ENCODE data around the gene HLA-B. TPM values are rescaled to one million over a fixed set of nuclear protein-coding genes. Genes with fewer than 3 reads are reported as not detected.

HLA-B gene
- total RNA-seq, 1 experiment from 2014 or later, result 544 TPM

DNA sequence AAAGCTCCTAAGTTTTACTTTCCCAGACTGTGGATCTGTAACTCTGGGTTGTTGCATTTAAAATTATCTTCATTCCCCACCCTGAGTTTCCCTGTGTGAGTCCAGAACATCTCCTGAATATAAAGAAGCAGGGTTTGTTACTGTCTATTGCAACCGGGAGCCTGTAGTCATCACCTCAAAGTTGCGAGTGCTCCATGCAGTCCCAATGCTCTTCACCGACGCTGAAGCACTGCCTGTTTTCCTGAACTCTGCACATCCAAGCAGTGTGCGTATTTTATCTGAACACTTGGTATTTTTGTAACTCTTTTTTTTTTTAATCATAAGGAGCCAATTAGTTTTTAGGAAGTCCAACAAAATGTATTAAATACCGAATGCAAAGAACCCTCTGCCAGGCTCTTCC, 907 bp upstream of the HLA-B start:
- in situ Hi-C loops (cut with HindIII; ENCODE audit: low pct_unique_long_range_greater_than_20kb, low sequenced_read_pairs), result no loop called here
- DNase-seq (ENCODE audit: low read depth), result no peak

DNA sequence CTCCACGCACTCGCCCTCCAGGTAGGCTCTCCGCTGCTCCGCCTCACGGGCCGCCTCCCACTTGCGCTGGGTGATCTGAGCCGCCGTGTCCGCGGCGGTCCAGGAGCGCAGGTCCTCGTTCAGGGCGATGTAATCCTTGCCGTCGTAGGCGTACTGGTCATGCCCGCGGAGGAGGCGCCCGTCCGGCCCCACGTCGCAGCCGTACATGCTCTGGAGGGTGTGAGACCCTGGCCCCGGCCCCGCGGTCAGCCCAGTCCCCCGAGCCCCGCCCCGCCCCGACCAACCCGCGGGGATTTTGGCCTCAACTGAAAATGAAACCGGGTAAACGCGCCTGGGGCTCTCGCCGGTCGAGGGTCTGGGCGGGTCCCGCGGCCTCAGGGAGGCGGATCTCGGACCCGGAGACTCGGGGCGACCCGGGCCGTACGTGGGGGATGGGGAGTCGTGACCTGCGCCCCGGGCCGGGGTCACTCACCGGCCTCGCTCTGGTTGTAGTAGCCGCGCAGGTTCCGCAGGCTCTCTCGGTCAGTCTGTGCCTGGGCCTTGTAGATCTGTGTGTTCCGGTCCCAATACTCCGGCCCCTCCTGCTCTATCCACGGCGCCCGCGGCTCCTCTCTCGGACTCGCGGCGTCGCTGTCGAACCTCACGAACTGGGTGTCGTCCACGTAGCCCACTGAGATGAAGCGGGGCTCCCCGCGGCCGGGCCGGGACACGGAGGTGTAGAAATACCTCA, 598 bp downstream of the HLA-B start:
- DNase-seq (ENCODE audit: low read depth), result peak; percentile 8
- in situ Hi-C loops (cut with HindIII; ENCODE audit: low pct_unique_long_range_greater_than_20kb, low sequenced_read_pairs), result no loop called here

DNA sequence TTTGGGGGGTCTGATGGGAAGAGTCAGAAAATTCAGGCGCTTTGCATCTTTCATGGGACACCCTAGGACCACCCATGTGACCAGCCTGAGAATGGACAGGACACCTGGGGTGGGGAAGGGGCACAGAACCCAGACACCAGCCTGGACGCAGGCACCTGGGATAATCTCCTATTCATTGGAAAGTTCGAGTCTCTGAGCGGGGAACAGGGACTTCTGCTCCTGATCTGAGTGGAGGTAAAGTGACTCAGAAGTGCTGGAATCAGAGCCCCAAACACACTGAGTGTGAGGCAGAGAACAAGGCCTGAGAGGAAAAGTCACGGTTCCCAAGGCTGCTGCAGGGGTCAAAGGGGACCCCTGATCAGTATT, 1.4 kb downstream of the HLA-B start:
- in situ Hi-C loops (cut with HindIII; ENCODE audit: low pct_unique_long_range_greater_than_20kb, low sequenced_read_pairs), result no loop called here
- no peak for DNase-seq (ENCODE audit: low read depth)

DNA sequence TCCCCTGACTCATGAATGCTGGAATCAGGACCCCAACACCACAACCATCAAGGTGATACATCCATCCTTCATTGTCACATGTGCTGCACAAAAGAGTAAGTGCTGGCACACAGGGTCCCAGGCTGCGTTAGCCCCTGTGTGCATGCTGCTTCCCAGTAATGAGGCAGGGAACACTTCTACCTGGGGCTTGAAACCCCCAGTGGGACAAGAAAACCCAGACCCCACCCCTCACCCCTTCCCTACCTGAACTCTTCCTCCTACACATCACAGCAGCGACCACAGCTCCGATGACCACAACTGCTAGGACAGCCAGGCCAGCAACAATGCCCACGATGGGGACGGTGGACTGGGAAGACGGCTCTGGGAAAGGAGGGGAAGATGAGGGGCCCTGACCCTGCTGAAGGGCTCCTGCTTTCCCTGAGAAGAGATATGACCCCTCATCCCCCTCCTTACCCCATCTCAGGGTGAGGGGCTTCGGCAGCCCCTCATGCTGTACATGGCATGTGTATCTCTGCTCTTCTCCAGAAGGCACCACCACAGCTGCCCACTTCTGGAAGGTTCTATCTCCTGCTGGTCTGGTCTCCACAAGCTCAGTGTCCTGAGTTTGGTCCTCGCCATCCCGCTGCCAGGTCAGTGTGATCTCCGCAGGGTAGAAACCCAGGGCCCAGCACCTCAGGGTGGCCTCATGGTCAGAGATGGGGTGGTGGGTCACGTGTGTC, 2.0 kb downstream of the HLA-B start:
- DNase-seq (ENCODE audit: low read depth), result no peak
- in situ Hi-C loops (cut with HindIII; ENCODE audit: low pct_unique_long_range_greater_than_20kb, low sequenced_read_pairs), result no loop called here

DNA sequence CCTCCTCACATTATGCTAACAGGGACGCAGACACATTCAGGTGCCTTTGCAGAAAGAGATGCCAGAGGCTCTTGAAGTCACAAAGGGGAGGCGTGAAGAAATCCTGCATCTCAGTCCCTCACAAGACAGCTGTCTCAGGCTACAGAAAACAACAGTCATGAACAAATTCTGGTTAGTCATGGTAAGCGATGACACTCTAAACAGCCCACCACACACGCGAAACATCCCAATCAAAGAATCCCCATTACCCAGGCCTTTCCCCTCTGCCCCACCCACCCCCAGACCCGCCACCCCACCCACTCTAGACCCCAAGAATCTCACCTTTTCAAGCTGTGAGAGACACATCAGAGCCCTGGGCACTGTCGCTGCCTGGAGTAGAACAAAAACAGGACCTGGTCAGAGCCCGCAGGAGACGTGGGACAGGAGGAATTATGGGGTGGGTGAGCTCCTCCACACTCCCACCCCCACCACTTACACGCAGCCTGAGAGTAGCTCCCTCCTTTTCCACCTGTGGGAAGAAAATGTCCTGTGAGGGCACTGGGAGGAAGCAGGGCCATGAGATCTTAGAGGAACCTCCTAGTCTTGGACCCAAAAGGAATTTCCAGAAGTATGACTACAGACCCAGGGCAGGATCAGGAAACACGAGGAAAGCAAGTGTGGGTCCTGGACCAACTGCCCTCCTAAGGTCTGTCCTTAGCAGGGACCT, 2.7 kb downstream of the HLA-B start:
- DNase-seq (ENCODE audit: low read depth), result no peak
- in situ Hi-C loops (cut with HindIII; ENCODE audit: low pct_unique_long_range_greater_than_20kb, low sequenced_read_pairs), result no loop called here

DNA sequence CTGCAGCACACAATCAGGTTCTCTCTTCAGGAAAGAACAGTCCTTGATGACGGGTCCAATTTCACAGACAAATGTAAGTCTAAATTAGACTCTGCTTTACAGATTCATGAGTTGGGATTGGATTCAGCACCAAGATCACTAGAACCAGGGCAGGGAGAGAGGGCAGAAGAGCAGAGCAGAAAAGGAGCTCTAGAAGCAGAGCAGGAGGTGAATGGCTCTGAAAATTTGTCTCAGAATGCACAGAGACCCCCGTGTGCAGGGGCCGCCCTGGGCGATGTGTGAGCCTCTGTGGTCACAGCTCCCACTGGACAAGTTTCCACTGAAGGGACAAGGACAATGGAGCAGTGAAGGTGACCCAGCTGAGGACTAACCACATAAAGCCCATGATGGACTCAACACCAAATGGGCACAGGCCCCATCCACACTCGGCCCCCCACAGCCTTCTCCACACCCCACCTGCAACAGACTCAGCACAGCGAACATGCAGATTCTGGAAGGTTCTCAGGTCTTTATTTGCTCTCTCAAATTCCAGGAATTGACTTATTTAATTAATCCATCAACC, 3.5 kb downstream of the HLA-B start:
- in situ Hi-C loops (cut with HindIII; ENCODE audit: low pct_unique_long_range_greater_than_20kb, low sequenced_read_pairs), result no loop called here
- no peak for DNase-seq (ENCODE audit: low read depth)

DNA sequence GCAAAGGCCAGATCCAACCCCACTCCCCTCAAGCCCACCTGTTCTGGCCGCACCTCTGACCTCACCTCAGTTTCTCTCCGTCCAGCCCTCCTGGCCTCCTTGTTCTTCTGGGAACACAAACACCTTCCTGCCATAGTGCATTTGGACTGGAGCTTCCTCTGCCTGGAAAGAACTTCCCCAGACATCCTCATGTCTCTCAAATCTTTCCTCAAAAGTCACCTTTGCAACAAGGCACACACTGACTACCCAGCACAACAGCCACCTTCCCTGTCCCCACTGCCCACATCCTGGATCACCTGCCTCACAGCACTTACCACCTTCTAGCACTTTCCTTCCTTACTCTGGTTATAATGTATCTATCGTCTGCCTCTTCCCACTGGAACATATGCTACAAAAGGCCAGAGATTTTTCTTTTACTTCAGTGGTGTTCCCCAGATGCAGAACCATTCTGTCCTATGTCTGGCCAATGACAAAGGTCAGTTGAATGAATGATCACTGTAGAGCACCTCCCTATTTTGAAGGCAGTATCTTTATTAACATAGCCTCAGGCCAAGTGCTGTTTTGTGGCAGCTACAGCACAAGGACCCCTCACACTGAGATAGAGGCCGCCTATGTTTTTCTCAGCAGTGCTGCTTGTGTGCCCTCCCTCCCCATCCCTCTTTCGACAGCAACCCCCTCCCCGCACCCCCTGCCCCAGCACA, 4.1 kb downstream of the HLA-B start:
- in situ Hi-C loops (cut with HindIII; ENCODE audit: low pct_unique_long_range_greater_than_20kb, low sequenced_read_pairs), result no loop called here
- DNase-seq (ENCODE audit: low read depth), result no peak

DNA sequence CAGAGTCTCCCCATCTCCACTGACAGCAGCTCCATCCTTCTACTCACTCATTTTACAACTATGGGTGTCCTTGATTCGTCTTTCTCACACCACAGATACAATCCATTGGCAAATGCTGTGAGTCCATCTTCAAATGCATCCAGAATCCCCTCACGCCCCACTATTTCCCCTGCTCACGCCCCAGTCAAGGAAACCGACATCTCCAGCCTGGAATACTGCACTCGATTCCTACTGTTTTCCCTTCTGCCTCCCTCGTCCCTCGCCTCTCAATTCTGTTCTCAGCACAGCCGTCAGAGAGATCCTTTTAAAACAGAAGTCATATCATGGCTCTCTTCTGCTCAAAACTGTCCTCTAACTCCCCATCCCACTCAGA, 4.7 kb downstream of the HLA-B start:
- no peak for DNase-seq (ENCODE audit: low read depth)
- in situ Hi-C loops (cut with HindIII; ENCODE audit: low pct_unique_long_range_greater_than_20kb, low sequenced_read_pairs), result no loop called here

DNA sequence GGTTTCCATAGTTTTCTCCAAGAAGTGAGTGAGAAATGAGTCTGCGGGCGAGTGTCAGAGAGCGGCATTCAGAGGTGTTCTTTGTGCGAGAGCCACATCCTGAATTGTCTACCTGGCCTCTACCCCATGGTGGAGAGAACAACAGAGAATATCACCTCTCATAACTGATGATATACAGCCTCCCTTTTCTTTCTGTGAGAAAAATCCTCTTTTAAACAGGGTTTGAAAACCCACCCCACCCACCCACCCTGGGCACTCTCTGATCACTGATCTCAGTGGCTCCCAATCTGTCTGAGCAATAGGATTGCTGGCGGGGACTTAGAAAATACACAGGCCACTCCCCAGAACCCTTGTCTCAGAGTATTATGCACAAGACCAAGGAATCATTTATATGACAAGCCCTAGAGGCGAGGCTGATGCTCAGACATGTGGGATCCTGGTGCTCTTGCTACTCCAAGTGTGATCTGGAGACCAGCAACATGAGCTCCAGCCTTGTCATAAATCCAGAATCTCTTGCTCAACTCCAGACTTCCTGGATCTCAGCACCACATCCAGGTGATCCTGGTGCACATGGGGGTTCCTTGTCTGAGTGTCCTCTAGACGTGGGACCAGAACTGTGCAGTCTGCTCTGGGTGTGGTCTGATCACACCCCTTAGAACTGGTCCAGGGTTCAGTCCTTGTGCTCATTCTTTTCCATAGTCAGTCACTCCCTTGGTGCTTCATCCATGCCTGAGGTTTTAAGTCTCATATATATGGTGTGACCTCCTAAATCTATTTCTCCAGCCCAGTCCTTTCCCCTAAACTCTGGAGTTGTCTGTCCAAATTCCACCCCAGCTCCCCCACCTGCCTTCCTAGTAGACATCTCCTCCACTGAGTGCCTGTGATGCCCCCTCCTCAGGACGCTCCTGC, 5.3 kb downstream of the HLA-B start:
- in situ Hi-C loops (cut with HindIII; ENCODE audit: low pct_unique_long_range_greater_than_20kb, low sequenced_read_pairs), result no loop called here
- no peak for DNase-seq (ENCODE audit: low read depth)

DNA sequence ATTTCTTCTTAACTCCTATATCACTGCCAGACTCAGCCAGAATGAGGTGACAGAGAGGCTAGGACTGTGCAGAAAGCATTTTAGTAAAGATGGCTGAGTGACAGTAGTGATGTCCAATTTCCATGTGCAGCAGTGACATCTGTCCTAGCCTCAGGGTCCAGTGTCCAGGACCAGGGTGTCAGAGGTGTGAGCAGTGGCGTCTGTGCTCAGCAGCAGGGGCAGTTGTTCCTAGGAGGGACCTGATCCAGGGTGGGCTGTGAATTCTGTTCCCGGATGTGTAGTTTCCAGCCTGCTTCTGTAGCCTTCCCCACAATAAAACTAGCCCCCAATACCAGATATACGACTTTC, 6.0 kb downstream of the HLA-B start:
- in situ Hi-C loops (cut with HindIII; ENCODE audit: low pct_unique_long_range_greater_than_20kb, low sequenced_read_pairs), result no loop called here

DNA sequence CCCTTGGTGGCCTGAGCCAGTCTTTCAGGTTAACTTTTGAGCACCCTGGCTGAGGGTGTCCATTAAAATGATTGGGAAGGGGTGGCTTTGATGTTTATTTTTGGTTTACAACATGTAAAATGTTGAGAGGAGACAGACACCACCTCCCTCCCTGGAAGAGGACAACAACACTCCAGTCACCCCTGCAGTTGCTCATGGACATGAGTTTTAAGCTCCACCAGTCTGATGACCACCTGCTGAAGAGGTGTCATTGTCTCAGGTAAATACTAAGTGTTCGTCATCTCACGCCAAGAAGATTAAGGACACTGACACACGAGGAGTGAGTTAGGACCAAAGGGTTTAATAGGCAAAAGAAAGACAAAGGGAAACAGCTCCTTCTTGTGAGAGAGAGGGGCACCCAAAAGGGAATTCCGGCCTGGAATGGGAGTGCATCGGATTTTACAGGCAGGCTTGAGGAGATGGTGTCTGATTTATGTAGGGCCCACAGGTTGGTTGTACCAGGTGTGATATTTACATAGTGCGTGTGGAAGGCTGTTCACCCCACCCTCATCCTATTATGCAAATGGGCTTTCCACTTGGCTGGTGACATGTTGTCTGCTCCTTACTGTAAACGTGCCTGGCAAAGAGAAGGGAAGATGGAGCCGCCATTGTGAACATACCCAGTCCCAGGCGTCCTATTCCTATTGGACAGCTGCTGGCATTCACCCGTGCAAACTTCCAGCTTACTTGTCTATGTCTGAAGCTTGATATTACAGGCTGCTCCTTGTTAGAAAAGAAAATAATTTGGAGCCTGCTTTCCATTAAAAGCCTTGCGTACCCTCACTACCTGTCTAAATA, 6.6 kb downstream of the HLA-B start:
- in situ Hi-C loops (cut with HindIII; ENCODE audit: low pct_unique_long_range_greater_than_20kb, low sequenced_read_pairs), result no loop called here
- no peak for DNase-seq (ENCODE audit: low read depth)

More for the DNA sequence above, 6.0 kb downstream of the HLA-B start:
- no peak for DNase-seq (ENCODE audit: low read depth)

DNA sequence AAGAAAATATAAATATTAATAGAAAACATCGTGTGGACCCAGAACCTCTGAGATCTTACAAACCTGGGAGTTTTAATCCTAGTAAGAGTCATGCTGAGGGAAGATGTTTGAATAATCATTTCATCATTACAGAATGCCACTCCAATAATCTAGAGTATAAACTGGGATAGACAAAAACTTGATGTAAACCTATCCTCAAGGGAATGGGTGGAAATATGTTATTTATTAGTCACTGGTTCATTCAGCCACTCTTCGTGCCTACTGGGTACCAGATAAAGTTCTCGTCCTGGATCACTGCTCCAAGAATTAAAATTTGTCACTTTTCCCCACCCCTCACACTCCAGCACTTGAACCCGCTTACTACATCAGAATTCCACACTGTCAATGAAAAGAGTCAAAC, 7.7 kb downstream of the HLA-B start:
- no peak for DNase-seq (ENCODE audit: low read depth)
- in situ Hi-C loops (cut with HindIII; ENCODE audit: low pct_unique_long_range_greater_than_20kb, low sequenced_read_pairs), result no loop called here

DNA sequence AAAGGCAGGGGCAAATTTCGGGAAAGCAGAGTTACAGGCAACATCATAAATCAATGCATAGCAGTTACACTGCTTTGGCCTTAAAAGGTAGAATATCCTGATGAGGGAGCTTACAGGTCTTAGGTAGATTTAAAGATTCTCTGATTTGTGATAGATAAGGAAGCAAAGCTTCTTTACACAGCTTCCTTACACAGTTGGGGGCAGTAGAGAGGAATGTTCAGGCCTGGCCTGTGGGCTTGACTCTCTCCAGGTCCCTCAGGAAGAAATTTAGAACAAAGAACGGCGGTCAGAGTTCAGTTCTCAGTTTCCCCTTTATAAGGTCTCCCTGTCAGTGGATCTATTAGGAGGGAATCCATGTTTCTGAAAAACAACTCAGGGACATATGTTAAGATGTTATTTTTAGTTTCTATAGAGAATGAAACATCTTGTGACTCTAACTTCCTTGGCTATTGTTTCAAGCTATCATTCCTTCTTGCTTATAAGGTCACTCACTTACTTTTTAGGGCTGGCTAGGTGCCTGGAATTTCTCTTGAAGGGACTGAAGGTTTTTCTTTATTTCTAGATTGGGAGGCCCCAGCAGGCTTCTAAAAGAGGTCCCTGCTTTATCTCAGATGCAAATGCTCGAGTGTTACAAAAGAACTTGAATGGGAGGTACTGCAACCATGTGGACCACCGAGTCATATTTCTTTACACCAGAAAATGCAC, 11.8 kb downstream of the HLA-B start:
- in situ Hi-C loops (cut with HindIII; ENCODE audit: low pct_unique_long_range_greater_than_20kb, low sequenced_read_pairs), result no loop called here
- DNase-seq (ENCODE audit: low read depth), result no peak

DNA sequence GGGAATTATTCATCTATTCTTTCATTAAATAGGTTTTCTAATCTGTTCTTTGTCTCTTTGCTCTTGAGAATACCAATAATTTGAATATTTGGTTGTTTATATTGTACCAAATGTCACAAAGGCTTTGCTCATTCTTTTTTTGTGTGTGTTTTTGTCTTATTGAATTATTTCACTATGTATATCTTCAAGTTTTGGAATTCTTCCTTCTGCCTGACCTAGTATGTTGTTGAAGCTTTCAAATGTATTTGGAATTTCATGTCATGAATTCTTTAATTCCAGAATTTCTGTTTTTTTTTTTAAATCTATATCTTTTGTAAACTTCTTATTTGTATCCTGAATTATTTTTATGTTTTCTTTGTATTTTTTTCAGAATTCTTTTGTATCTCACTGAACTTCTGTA, 16.8 kb downstream of the HLA-B start:
- in situ Hi-C loops (cut with HindIII; ENCODE audit: low pct_unique_long_range_greater_than_20kb, low sequenced_read_pairs), result no loop called here
- no peak for DNase-seq (ENCODE audit: low read depth)

DNA sequence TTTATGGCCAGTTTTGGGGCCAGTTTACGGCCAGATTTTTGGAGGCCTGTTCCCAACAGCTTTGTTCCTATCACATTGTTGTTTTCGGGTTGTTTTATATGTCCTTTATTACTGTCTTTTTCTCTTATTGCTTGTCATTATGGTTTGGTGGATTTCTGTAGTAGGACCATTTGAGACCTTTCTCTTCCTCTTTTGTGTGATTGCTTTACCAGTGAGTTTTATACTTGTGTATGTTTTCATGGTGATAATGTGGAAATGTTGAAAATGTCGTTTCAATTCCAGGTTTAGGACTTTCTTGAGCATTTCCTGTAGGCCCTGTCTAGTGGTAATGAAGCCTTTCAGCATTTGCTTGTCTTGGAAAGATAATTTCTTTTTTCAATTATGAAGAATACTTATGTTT, 17.8 kb downstream of the HLA-B start:
- no peak for DNase-seq (ENCODE audit: low read depth)
- in situ Hi-C loops (cut with HindIII; ENCODE audit: low pct_unique_long_range_greater_than_20kb, low sequenced_read_pairs), result no loop called here

DNA sequence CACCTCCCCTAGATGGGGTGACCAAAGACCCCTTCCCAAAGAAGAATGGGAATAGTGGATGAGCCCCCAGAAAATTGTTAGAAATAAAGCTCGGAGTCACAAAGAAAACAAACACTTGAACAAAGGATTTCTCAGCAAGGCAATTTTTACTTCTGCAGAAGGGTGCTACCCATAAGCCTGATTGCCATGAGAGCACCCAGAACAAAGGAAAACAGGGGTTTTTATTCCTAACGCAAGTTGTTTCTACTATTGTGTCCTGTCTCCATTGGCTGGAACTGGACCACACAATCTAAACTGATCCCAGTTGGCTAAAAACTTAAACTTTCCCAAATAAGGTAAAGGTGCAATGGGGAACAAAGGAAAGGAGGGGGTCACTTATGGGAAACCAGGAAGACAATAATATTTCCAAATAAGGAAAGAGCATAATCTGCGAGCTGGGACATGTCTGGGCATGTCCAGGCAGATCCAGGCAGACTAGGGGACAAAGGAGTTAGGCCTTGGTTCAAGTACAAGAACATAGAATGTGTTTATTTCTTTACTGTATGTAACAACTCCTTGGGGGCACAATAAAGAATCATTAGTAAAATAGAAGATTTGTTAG, 20.0 kb downstream of the HLA-B start:
- in situ Hi-C loops (cut with HindIII; ENCODE audit: low pct_unique_long_range_greater_than_20kb, low sequenced_read_pairs), result no loop called here
- peak; percentile 33 for DNase-seq (ENCODE audit: low read depth)

All from Caki2 (cell line).